ENCODE results near the gene COL21A1. TPM values are rescaled to one million over a fixed set of nuclear protein-coding genes. Genes with fewer than 3 reads are reported as not detected.

The COL21A1 gene
- total RNA-seq, 3 donors from 2014 or later: 0.80 to 2.9 (median 1.5) TPM

- H3K27ac ChIP-seq: no peak overlapping the region
Measured at GRCh38 chr6:56104591-56104990, 142.8 kb downstream of the COL21A1 start.

GRCh38 chr6:56102216-56102615 is 145.2 kb downstream of the COL21A1 start:
- H3K27me3 ChIP-seq: no peaks in the 10 kb centered on the region
- TF ChIP-seq CTCF (IDR thresholded peaks at IDR 0.05) (no peak), POLR2A (IDR thresholded peaks at IDR 0.05) (no peak), POLR2AphosphoS5 (IDR thresholded peaks at IDR 0.05) (no peak)
- no peaks in the 10 kb centered on the region for H3K9me3 ChIP-seq
- H3K4me1 ChIP-seq: no peaks in the 10 kb centered on the region
- no peaks in the 10 kb centered on the region for H3K36me3 ChIP-seq
- H3K27ac ChIP-seq: no peak overlapping the region
- H3K4me3 ChIP-seq: no peak overlapping the region
- intact Hi-C loops (cut with DNase I; ENCODE audit: low total_unique reads): no loop called here
- no peak for DNase-seq (ENCODE audit: low spot score in 2 of 2)

More at GRCh38 chr6:56104591-56104990, 142.8 kb downstream of the COL21A1 start:
- TF ChIP-seq POLR2AphosphoS5 (IDR thresholded peaks at IDR 0.05) (no peak), CTCF (IDR thresholded peaks at IDR 0.05) (no peak), POLR2A (IDR thresholded peaks at IDR 0.05) (no peak)
- Histone ChIP-seq H3K27me3 (no peaks in the 10 kb centered on the region), H3K36me3 (no peaks in the 10 kb centered on the region), H3K4me1 (no peaks in the 10 kb centered on the region), H3K4me3 (no peak overlapping the region), H3K9me3 (no peaks in the 10 kb centered on the region)
- intact Hi-C loops (cut with DNase I; ENCODE audit: low total_unique reads): no loop called here
- DNase-seq (ENCODE audit: low spot score in 2 of 2): no peak

GRCh38 chr6:56101141-56101553 is 146.2 kb downstream of the COL21A1 start:
- no peak for DNase-seq (ENCODE audit: low spot score in 2 of 2)
- no peak overlapping the region for H3K27ac ChIP-seq

GRCh38 chr6:56096946-56097621 is 150.3 kb downstream of the COL21A1 start:
- no peaks in the 10 kb centered on the region for H3K27me3 ChIP-seq
- TF ChIP-seq CTCF (IDR thresholded peaks at IDR 0.05): no peak
- TF ChIP-seq POLR2A (IDR thresholded peaks at IDR 0.05): no peak
- no peak for TF ChIP-seq POLR2AphosphoS5 (IDR thresholded peaks at IDR 0.05)
- no peak overlapping the region for H3K27ac ChIP-seq
- intact Hi-C loops (cut with DNase I; ENCODE audit: low total_unique reads): no loop called here
- H3K4me3 ChIP-seq: no peak overlapping the region
- H3K9me3 ChIP-seq: no peaks in the 10 kb centered on the region
- H3K4me1 ChIP-seq: no peaks in the 10 kb centered on the region
- no peaks in the 10 kb centered on the region for H3K36me3 ChIP-seq
- no peak for DNase-seq (ENCODE audit: low spot score in 2 of 2)

More at GRCh38 chr6:56101141-56101553, 146.2 kb downstream of the COL21A1 start:
- Histone ChIP-seq H3K36me3 (no peaks in the 10 kb centered on the region), H3K27me3 (no peaks in the 10 kb centered on the region), H3K4me1 (no peaks in the 10 kb centered on the region), H3K9me3 (no peaks in the 10 kb centered on the region), H3K4me3 (no peak overlapping the region)
- intact Hi-C loops (cut with DNase I; ENCODE audit: low total_unique reads): no loop called here
- no peak for TF ChIP-seq POLR2A (IDR thresholded peaks at IDR 0.05)
- TF ChIP-seq CTCF (IDR thresholded peaks at IDR 0.05): no peak
- TF ChIP-seq POLR2AphosphoS5 (IDR thresholded peaks at IDR 0.05): no peak

GRCh38 chr6:56096541-56096940 is 150.8 kb downstream of the COL21A1 start:
- H3K27ac ChIP-seq: no peak overlapping the region
- no peak for DNase-seq (ENCODE audit: low spot score in 2 of 2)
- H3K4me1 ChIP-seq: no peaks in the 10 kb centered on the region
- intact Hi-C loops (cut with DNase I; ENCODE audit: low total_unique reads): no loop called here
- H3K9me3 ChIP-seq: no peaks in the 10 kb centered on the region
- TF ChIP-seq POLR2A (IDR thresholded peaks at IDR 0.05) (no peak), CTCF (IDR thresholded peaks at IDR 0.05) (no peak)
- H3K27me3 ChIP-seq: no peaks in the 10 kb centered on the region
- no peak overlapping the region for H3K4me3 ChIP-seq
- H3K36me3 ChIP-seq: no peaks in the 10 kb centered on the region

All from breast epithelium (tissue), 4 donors.